SHP77 (cell line): ENCODE results near the gene COMMD6.
"Not testable (repeated sequence)": the region's sequence is repeated elsewhere in the genome, so short reads cannot be mapped to it uniquely, and the experiment has no call there.

Experiments used
- DNase-seq, 2 experiments: peaks; one replicate each; lab custom pipeline; 2025; lab: John Stamatoyannopoulos, UW

COMMD6 gene

DNA sequence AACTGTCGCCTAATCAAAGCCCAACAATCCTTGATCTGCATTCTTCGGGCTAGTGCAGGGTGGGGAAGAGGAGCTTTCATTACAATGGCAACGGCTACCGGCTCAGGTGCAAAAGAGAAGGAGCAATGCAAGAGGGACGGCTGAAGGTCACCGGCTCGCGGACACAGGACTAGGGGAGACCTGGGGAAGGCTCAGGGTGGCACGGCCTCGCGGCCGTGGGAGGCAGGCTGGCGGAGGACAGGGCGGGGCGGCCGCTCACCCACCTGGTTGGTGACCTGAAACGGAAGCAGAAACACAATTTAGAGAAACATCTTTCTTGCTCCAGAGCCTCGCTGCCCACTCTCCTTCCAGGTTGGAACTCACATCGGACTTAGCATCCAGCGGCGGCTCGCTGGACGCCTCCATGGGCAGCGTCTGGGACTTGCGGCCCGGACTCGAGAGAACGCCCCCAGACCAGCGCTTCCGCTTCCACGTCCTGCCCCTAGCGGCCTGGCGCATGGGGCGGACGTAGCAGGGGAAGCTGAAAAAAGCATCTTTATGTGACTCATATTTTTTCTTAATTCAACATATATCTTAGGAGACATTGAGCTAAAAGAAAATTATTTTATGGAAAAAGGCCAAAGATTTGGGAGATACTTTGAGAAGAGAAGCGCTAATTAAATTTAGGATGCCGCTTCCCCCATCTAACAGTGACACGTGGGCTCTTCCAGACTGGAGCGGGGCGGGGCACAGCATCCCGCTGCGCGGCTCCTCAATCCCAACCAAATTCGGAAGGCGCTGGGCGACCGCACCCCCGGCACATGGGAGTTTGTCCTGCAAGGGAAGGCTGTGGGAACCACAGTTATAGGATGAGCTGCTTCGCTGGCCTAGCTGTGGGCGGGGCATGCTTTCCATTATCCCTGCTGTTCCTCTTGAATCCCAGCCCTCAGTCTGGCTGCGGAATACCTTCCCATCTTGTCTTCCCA lies at the start of gene COMMD6:
COMMD6 (minus strand) TSS at position 441 of the 965 bp plus-strand sequence; CDS start at position 405, 36 bp downstream.
- DNase-seq: peak; percentile 87 to 90

DNA sequence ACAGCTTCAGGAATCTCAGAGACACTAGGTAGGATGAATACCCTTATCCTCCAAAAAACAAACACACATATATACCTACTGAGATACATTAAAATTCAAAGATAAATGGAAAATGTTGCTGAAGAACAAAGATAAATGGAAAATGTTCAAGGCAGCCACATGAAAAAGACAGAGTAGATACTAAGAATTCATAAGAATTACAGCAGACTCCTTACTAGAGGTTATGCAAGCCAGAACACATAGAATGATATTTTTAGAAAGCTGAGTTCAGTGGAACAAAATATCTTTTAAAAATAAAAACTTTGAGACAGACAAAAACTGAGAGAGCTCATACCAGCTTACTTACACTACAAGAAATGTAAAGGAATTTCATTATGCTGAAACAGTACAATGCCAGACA lies 47.5 kb upstream of the COMMD6 start:
- DNase-seq: no peak

DNA sequence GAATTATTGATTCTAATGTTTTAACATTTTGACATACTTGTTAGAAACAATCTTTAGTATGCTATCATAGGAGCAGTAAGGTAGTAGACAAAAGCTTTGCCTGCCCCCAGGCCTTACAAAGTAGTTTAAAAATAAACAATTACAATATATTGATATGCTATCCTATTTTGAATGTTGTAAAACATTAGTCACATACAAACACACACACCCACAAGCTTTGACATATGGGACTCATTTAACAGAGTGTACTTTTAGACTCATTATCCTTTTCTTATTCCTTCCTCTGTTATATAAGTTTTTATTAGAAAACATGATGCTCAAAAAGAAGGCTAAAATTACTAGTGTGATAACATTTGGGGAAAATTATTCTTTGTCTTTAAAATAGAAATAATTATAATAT lies 45.5 kb upstream of the COMMD6 start:
- no peak for DNase-seq

DNA sequence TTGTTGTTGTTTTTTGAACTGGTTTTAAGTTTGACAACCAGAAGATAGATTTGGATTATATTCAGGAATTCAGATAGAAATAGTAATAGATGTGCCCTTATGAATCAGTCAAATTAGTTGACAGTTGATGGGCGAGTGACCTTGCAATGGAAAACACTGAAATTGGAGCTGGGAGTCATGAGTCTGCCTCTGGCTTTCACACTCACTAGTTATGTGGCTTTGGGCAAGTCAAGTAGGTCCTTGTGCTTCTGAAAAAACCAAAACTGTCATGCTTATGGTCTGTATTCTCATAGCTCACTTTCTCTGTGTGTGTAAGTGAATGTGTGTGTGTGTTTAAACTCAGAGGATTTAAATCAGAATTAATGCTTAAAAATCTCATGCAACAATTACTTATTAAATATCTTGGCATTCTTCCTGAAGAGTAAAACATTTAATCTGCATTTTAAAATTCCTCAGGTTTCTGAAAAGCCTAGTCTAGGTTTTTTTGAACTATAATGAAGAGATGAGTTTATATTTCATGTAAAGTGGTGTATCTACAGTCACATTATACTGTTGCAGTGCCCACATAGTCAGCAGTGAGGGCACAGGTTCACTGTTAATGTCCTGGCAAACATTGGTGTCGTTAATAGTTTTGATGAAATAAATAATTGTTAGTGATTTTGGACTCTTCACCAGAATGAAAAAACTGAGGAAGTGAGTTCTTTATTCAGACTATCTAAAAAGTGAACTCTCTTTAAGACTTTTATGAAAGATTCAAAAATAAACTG lies 44.4 kb upstream of the COMMD6 start:
- no peak for DNase-seq

DNA sequence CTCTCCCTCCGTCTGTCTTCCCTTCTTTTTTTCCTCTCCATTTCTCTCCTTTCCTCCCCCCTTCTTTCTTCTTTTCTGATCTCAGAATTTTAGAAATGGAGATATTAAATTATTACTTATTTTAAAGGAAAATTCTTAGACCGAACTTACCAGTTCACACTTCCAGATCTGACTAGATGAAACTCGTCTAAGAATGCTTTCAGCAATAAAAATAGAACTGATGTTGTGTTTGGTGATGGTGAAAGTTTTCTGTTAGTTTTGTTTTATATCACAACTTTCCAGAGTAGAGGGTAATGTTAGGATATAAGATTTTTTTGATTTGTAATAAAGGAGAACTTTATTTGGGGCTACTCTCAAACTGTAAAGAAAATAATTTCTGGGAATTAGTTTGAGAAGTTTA lies 41.9 kb upstream of the COMMD6 start:
- no peak for DNase-seq

DNA sequence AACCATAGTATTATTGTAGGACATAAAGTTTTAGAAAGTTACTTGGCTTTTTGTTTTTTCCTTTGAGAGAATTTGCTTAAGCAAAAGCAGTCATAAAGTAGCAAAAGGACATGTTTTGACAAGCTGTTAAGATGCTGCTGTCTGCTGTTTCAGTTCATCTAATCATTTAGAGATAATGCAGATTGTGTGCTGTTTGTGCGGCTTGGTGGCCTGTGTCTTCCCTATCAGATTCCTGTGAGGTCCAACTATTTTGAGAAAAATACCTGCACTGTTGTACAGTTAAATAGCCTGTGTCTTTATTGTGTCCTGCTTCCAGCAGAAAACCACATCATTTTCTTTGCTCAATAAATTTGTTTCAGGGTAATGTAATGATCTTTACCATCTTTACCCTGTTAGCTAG lies 31.9 kb upstream of the COMMD6 start:
- no peak for DNase-seq

DNA sequence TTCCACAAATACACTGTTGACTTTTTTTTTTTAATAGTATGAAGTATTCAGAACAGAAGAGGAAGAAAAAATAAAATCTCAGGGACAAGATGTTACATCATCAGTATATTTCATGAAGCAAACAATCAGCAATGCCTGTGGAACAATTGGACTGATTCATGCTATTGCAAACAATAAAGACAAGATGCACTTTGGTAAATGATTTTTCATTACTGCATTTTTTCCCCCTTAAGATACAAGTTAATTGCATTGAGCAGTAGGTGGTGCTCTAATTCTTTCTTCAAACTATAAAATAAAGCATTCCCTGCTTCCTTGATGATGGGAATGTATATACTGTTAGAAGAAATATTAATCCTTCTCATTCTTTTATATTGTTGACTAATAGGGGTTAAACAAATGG lies 29.0 kb upstream of the COMMD6 start:
- DNase-seq: peak in 1 of 2 experiments; percentile 11

DNA sequence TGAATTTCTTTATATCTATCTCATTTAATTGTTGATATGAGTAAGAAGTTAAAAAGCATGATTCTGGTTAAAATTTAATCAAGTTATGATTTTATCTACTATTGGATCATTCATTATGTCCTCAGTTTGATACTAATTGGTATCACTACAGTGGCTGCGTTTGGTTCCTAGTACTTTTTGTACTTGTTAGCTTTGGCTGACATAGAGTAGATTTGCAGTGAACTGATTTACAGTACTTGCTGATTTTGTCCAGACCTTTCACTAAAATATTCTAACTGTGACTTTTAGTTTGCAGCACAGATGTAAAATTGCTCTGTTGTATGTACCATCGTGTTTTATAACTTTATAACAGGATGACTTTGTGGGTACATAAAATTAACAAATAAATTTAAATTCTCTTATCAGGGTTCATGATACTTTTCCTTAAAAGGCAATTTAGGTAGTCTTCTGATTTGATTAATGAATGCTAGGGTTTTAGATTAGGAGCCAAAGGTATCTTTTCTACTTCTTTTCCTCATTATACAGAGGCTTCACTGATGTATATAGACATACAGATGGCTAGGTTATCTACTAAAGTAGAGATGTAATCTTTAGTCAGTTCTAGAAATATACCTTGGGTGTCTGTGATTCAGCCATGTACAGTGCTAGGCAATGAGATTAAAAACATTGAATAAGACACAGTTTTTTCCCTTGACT lies 20.7 kb upstream of the COMMD6 start:
- no peak for DNase-seq

DNA sequence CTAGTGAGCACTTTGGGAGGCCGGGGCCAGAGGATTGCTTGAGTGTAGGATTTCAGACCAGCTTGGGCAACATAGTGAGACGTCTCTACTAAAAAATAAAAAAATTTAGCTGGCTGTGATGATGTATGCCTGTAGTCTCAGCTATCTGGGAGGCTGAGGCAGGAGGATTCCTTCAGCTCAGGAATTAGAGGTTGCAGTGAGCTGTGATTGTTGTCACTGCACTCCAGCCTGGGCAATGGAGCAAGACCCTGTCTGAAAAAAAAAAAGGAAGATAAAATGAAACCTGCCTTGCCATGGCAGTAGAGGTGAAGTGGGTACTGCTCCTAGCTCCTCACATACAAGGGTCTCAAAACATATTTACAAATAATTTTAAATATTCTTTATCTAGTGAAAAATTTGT lies 19.3 kb upstream of the COMMD6 start:
- DNase-seq: no peak

DNA sequence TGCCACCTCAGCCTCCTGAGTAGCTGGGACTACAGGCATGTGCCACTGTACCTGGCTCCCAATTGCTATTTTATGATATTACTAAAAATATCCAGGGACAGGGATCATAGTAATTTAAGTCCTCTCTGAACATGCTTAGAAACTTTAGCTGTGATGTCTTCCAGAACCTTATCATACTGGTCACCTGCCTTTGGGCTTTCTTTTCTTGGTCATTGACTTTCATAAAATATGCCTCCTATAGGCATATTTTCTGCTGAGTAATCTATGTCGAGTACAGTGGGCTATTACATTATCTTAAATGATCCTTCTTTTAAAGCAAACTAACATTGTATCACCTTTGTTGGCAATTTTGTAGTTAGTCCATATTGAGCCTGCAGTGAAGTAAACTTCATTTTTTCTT lies 18.2 kb upstream of the COMMD6 start:
- no peak for DNase-seq

DNA sequence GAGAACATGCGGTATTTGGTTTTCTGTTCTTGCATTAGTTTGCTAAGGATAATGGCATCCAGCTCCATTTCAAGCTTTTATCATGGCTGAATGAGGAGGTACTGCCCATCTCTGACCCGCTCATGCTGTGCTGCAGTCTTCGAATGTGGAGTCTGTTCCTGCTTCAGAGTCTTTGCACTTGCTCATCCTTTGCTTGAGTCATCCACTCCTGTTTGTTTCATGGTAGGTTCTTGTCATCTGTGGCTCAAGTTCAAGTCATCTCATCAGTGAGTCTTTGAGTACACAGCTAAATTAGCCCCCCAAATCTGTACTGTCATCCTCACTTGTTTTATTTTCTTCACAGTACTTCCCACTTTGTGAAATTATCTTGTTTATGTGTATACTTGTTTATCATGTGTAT lies 17.3 kb upstream of the COMMD6 start:
- no peak for DNase-seq

DNA sequence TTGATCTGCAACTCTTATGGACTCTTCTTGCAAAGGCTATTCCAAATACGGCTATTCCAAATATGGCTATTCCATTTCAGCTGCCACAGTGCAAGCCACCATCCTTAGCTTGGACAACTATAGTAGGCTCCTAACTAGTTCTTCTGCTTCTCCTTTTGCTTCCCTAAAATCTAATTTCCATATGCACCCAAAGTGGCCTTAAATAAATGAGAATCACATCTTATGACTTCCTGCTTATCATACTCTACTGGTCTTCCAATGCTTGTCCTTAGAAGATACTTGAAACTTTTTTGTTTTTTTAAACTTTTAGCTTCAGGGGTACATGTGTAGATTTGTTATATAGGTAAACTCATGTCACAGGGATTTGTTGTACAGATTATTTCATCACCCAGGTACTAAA lies 16.8 kb upstream of the COMMD6 start:
- DNase-seq: no peak

DNA sequence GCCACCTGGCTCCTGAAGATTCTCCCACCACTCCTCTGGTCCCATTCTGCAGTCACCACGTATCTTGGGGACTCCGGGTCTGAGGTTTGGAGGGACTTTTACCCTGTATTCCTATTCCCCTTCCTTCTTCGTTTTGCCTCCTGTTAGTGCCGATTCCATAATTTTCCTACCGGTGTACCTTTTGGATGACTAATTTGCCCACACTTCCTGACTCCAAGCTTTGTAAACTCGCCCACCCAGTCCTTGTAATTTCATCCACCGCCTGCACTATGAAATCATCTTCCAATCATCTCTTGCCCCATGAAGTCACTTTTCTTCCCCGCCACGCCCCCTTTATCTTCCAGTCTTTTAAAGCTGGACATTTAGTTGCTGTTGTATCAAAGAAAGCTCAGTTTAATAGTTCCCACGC lies 12.5 kb upstream of the COMMD6 start:
- no peak for DNase-seq

DNA sequence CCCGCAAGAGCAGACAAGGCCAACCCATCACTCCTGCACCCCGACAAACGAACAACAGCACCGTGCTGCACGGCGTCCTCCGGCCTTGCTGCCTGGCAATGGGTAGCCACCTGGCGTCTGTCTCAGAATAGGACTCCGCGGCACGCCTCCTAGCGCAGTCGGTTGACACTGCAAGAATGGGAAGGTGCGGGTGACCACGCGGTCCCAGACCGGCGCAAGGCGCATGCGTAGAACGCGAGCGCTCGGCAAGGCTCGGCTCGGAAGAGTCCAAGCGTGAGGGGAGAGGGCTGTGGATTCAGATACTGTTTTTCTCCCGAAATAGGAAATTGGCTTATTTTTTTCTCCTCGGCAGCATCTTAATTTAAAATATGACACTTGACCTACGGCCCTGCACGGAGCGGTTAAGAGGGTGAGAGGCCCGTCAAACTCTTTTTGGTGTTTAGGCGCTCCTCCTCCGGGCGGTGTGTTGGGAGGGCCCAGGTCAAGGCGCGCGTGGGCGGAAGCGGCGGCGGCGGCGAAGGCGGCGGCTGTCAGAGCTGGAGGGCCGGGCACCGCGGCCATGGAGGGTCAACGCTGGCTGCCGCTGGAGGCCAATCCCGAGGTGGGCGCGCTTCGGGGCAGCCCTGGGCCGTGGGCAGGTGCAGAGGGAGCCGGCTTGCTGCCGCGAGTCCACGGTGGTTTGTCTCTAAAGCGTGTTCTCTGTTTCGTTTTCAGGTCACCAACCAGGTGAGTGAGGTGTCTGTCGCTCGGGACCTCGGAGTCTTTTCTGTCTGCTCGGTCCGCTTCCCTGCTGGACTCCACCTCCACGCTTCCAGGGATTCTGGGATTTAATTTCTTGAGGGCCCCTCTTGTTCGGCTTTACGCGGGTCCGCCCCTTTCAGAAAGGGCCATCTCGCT lies 11.9 kb upstream of the COMMD6 start, which contains the start of gene UCHL3:
UCHL3 (plus strand) TSS at position 530 of the 897 bp plus-strand sequence; CDS start at position 560, 30 bp downstream.
- peak; percentile 88 to 93 for DNase-seq

DNA sequence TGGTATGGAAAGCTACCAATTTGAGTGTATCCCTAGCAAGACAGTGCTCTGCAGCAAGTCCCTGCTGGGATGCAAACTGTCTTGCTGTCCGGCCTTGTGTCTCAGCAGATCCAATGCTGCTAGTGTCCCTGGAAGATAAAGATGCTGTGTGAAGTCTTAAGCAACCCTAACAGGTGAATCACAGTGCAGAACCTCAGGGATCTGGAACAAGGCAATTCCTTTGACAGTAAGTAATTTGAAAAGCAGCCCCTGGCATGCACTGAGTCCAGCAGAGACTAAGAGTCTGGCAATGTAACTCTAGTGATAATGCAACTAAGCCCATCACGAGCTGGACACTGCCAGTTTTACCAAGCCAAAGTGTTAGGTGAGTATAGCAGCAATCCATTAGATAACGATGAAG lies 10.3 kb upstream of the COMMD6 start:
- DNase-seq: no peak

DNA sequence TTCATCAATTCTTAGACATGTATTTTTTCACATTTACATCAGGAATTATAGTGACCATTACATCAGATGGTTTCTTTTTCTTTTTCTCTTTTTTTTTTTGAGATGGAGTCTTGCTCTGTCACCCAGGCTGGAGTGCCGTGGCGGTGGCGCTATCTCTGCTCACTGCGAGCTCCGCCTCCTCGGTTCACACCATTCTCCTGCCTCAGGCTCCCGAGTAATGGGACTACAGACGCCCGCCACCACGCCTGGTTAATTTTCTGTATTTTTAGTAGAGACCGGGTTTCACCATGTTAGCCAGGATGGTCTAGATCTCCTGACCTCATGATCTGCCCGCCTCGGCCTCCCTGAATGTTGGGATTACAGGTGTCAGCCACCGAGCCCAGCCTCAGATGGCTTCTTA lies 7.7 kb upstream of the COMMD6 start:
- not testable (repeated sequence) for DNase-seq

DNA sequence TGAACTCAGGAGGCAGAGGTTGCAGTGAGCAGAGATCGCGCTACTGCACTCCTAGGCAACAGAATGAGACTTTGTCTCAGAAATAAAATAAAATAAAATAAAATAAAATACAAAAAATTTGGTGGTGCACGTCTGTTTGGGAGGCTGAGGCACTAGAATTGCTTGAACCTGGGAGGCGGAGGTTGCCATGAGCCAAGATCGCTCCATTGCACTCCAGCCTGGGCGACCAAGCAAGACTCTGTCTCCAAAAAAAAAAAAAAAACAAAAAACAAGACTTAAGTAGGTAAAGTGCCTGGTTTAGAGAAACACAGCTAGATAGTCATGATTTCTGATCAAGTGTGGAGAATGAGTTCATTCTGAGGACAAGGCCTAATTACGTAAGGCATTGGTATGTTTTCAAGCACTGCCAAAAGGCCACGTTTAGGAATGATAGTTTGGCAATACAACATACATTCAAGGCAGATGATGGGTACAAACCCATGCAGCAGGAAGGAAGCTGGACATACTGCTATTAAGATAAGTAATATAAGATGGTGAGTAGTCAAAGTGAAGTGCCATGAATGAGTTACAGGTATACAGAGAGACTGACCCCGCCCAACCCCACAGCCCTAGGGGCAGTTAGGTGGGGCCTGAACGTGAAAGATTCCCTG lies 7.2 kb upstream of the COMMD6 start:
- DNase-seq: no peak

DNA sequence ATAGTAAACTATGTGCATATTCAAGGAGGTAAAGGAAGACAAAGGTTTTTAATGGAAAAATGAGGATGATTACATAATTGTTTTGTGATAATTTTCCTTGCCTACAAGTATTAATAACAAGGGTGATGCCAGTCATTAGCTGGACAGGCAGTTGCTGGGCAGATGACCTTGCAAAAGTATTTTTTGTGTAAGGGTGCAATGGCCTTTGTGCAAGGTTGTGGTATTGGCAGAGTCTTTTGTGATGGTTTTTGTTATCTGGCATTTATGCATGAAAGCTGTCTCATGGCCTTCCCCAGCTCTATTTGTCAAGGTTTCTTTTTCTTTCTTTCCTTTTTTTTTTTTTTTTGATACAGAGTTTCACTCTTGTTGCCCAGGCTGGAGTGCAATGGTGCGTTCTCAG lies 4.3 kb upstream of the COMMD6 start:
- no peak for DNase-seq

DNA sequence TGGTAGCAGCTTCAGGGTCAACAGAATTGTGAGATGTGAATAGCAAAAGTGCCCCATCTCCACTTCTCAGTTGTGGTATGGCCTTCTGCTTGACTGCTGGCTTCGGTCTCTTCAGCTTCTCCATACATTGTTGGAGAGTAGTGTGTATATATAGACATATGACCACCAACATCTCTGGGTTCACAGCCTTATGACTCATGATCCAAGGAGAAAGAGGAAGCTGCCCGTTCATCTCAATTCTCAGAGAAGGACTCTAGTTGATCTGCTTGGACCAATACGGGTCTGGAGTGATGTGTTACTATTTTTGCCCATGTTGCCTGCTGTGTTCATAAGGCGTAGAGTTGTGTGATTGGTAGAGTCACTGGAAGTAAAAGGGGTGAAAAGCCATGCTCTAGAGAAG lies 3.6 kb upstream of the COMMD6 start:
- no peak for DNase-seq

DNA sequence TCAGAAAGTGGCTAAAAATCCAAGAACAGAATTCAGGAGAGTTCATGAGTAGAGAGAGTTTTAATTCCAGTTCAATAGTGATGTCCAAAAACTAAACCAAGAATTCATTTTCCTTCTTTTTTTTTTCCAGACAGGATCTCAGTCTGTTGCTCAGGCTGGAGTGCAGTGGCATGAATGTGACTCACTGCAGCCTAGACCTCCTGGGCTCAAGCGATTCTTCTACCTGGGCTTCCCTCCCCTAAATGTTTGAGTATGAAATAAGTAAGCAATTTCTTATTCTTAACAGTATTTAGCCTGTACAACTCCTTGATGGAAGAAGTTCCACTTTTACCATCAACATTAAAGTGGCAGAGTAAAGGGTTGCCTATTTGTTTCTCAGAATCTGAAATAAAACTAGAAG lies 3.8 kb downstream of the COMMD6 start:
- DNase-seq: no peak

DNA sequence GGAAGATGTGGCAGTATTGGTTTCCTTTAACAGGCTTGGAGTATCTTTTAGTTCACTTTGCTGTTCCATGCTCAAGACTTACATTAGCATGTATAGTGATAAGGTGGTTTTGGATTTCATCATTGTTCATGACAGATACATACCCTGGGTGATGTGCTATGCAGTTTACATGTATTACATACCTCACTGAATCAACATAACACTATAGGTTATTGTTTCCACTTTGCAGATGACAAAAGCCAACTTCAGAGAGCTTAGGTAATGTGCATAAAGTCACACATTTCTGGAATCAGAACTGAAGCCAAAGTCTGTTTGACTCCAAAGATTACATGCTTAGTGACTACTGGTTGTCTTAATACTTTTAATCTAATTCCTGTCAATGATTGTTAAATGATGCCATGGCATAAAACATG lies 7.1 kb downstream of the COMMD6 start:
- DNase-seq: no peak
